HEK293 (cell line): ENCODE data around the gene NOBOX.
"Not testable (repeated sequence)": the region's sequence is repeated elsewhere in the genome, so short reads cannot be mapped to it uniquely, and the experiment has no call there.

Experiments
- CTCF ChIP-seq: fragments of 450-650 bp; formaldehyde crosslinking; IDR thresholded peaks from 2 replicates; pipeline ENCODE4 v1.5.1; 2016; ENCODE audit warnings: missing biosample characterization, missing genetic modification characterization
- KLF1 ChIP-seq: fragments of 450-650 bp; formaldehyde crosslinking; IDR thresholded peaks from 2 replicates; pipeline ENCODE4 v1.5.1; 2016; ENCODE audit warnings: missing biosample characterization, missing genetic modification characterization
- PBX3 ChIP-seq: sonication (generic); formaldehyde crosslinking; IDR thresholded peaks from 2 replicates; pipeline ENCODE4 v1.8.1; 2022; ENCODE audit warnings: mild to moderate bottlenecking, moderate library complexity, missing genetic modification reagents
- REPIN1 ChIP-seq: fragments of 450-650 bp; formaldehyde crosslinking; IDR thresholded peaks from 2 replicates; pipeline ENCODE4 v1.5.1; 2017; ENCODE audit warnings: missing biosample characterization, missing genetic modification characterization, low read depth
- REST ChIP-seq: fragments of 450-650 bp; formaldehyde crosslinking; IDR thresholded peaks from 2 replicates; pipeline ENCODE4 v1.5.1; 2016; ENCODE audit warnings: missing biosample characterization, missing genetic modification characterization
- ZFP3 ChIP-seq: fragments of 450-650 bp; formaldehyde crosslinking; IDR thresholded peaks from 2 replicates; pipeline ENCODE4 v1.5.1; 2016; ENCODE audit warnings: low read depth, missing biosample characterization, missing genetic modification characterization
- ZNF146 ChIP-seq: fragments of 450-650 bp; formaldehyde crosslinking; IDR thresholded peaks from 2 replicates; pipeline ENCODE4 v1.5.1; 2016; ENCODE audit warnings: missing biosample characterization, missing genetic modification characterization
- ZNF157 ChIP-seq: fragments of 450-650 bp; formaldehyde crosslinking; IDR thresholded peaks from 2 replicates; pipeline ENCODE4 v1.5.1; 2016; ENCODE audit warnings: missing biosample characterization, missing genetic modification characterization
- ZNF18 ChIP-seq: fragments of 450-650 bp; formaldehyde crosslinking; IDR thresholded peaks from 2 replicates; pipeline ENCODE4 v1.5.1; 2016; ENCODE audit warnings: missing biosample characterization, missing genetic modification characterization
- ZNF23 ChIP-seq: fragments of 450-650 bp; formaldehyde crosslinking; IDR thresholded peaks from 2 replicates; pipeline ENCODE4 v1.5.1; 2016; ENCODE audit warnings: missing biosample characterization, missing genetic modification characterization, borderline replicate concordance
- ZNF324 ChIP-seq: fragments of 450-650 bp; formaldehyde crosslinking; IDR thresholded peaks from 2 replicates; pipeline ENCODE4 v1.5.1; 2016; ENCODE audit warnings: missing biosample characterization, missing genetic modification characterization
- ZSCAN5A ChIP-seq: fragments of 450-650 bp; formaldehyde crosslinking; IDR thresholded peaks from 2 replicates; pipeline ENCODE4 v1.5.1; 2016; ENCODE audit warnings: missing biosample characterization, missing genetic modification characterization

- TF ChIP-seq CTCF (tag by site-specific recombination); PBX3 (CRISPR knock-in tag); ZNF18 (tag by site-specific recombination); ZSCAN5A (tag by site-specific recombination); ZFP3 (tag by site-specific recombination); REST (tag by site-specific recombination); REPIN1; ZNF23; KLF1 (tag by site-specific recombination); ZNF324 (tag by site-specific recombination); ZNF157 (tag by site-specific recombination); ZNF146: not testable (repeated sequence)
Observed at GRCh38 chr7:144356185-144356584, 47.3 kb downstream of the NOBOX start.
